HCT116 (cell line): ENCODE data around the gene CDC14A. TPM values are rescaled to one million over a fixed set of nuclear protein-coding genes. Genes with fewer than 3 reads are reported as not detected.

Experiments
- ATAC-seq: fragments of 200-7000 bp; cut with Tn5 transposase; 2 replicates; pipeline ENCODE4 v1.9.1; 2020; ENCODE audit warnings: mild to moderate bottlenecking, moderate library complexity
- BruUV-seq: library from RNA; stranded (reverse); fragments of 400-500 nt; replicated peaks from 2 replicates; lab custom pipeline; 2021; lab: Mats Ljungman, UMichigan
- CTCF ChIA-PET: fragments of 300-600 bp; sonication (Branson Sonifier 250); formaldehyde crosslinking; loops from one replicate; lab custom pipeline; 2021; ENCODE audit warnings: antibody characterized with exemption; lab: Charles Lee
- POLR2A ChIA-PET: fragments of 300-600, 350-600 bp; sonication (Branson Sonifier 250); formaldehyde crosslinking; loops from one replicate; lab custom pipeline; 2021; ENCODE audit warnings: antibody characterized with exemption; lab: Charles Lee
- RAD21 ChIA-PET, 2 experiments: fragments of 300-600 bp; sonication (Branson Sonifier 250); formaldehyde crosslinking; loops; one replicate each; lab custom pipeline; 2023; ENCODE audit warnings: low total read pairs in 2 of 2; ENCODE audit not compliant: uncharacterized antibody in 2 of 2, unreplicated experiment in 2 of 2, low non-redundant PET in 1 of 2; lab: Charles Lee
- DNase-seq: peaks from one replicate; pipeline ENCODE4 v3.0.0-alpha.2; 2010; ENCODE audit warnings: low read depth, low spot score
- H2AFZ ChIP-seq: fragments of 200-600 bp; shearing (Covaris generic), sonication (generic); 2 replicates; pipeline ENCODE4 v1.6.1; 2017; ENCODE audit warnings: low read depth, mixed run types, mixed read lengths, antibody characterized with exemption, low read length; ENCODE audit not compliant: poor library complexity, severe bottlenecking
- H3K27ac ChIP-seq: 2 replicates; pipeline ENCODE4 v1.5.1; 2012; ENCODE audit warnings: low read depth, low read length
- H3K27me3 ChIP-seq: fragments of 200-600 bp; sonication (generic); 2 replicates; pipeline ENCODE4 v1.6.1; 2016; ENCODE audit warnings: mixed run types, low read length, mixed read lengths; ENCODE audit not compliant: insufficient read depth
- H3K36me3 ChIP-seq, 2 experiments: fragments of 200-500 bp in 1 of 2; fragments of 200-600 bp in 1 of 2; sonication (Bioruptor generic) in 1 of 2; sonication (generic) in 1 of 2; 2 replicates each; pipeline versions ENCODE4 v1.5.1 to v1.6.1; 2014 to 2016; ENCODE audit warnings: low read length in 2 of 2, inconsistent platforms in 1 of 2, mixed read lengths in 1 of 2, mixed run types in 1 of 2; ENCODE audit not compliant: insufficient read depth in 2 of 2, control insufficient read depth in 1 of 2
- H3K4me1 ChIP-seq, 2 experiments: fragments of 200-600 bp in 1 of 2; sonication (generic) in 1 of 2; 2 replicates each; pipeline versions ENCODE4 v1.5.1 to v1.6.1; 2012 to 2017; ENCODE audit warnings: low read length in 2 of 2, inconsistent platforms in 1 of 2, mild to moderate bottlenecking in 1 of 2, mixed read lengths in 1 of 2, mixed run types in 1 of 2, moderate library complexity in 1 of 2; ENCODE audit not compliant: insufficient read depth in 2 of 2, control insufficient read depth in 1 of 2
- H3K4me2 ChIP-seq: fragments of 200-600 bp; sonication (generic); 2 replicates; pipeline ENCODE4 v1.6.1; 2017; ENCODE audit warnings: mixed run types, low read length, mixed read lengths
- H3K4me3 ChIP-seq, 2 experiments: fragments of 200-600 bp in 1 of 2; sonication (generic) in 1 of 2; replicated peaks in 1 of 2; 2 replicates each; pipeline ENCODE4 v1.5.1; 2011 to 2016; ENCODE audit warnings: low read length in 2 of 2, control low read depth in 1 of 2, low read depth in 1 of 2, mild to moderate bottlenecking in 1 of 2, mixed read lengths in 1 of 2, mixed run types in 1 of 2
- H3K79me2 ChIP-seq: fragments of 200-600 bp; sonication (generic); 2 replicates; pipeline ENCODE4 v1.6.1; 2017; ENCODE audit warnings: mild to moderate bottlenecking, mixed run types, low read length, moderate library complexity, mixed read lengths; ENCODE audit not compliant: insufficient read depth
- H3K9ac ChIP-seq: fragments of 200-600 bp; sonication (generic); 2 replicates; pipeline ENCODE4 v1.6.1; 2016; ENCODE audit warnings: low read length, mixed read lengths
- H3K9me2 ChIP-seq: fragments of 200-600 bp; sonication (generic), shearing (Covaris generic); 2 replicates; pipeline ENCODE4 v1.6.1; 2017; ENCODE audit warnings: mixed run types, mild to moderate bottlenecking, moderate library complexity; ENCODE audit not compliant: insufficient read depth
- H3K9me3 ChIP-seq, 2 experiments: fragments of 200-500 bp in 1 of 2; fragments of 200-600 bp in 1 of 2; sonication (Bioruptor generic) in 1 of 2; sonication (generic) in 1 of 2; 2 replicates each; pipeline ENCODE4 v1.6.1; 2014 to 2017; ENCODE audit warnings: low read length in 2 of 2, mixed read lengths in 2 of 2, inconsistent platforms in 1 of 2, low read depth in 1 of 2, mild to moderate bottlenecking in 1 of 2, mixed run types in 1 of 2, moderate library complexity in 1 of 2; ENCODE audit not compliant: control insufficient read depth in 1 of 2, insufficient read depth in 1 of 2
- H4K20me1 ChIP-seq: fragments of 200-600 bp; sonication (generic), shearing (Covaris generic); 2 replicates; pipeline ENCODE4 v1.6.1; 2017; ENCODE audit warnings: mixed run types, mild to moderate bottlenecking, moderate library complexity; ENCODE audit not compliant: insufficient read depth
- ATF3 ChIP-seq: IDR thresholded peaks from 2 replicates; pipeline ENCODE4 v1.6.1; 2012
- CBX3 ChIP-seq: IDR thresholded peaks from 2 replicates; pipeline ENCODE4 v1.6.1; 2012; ENCODE audit warnings: low read depth
- CEBPB ChIP-seq: IDR thresholded peaks from 2 replicates; pipeline ENCODE4 v1.6.1; 2012; ENCODE audit warnings: low read depth
- CTCF ChIP-seq, 3 experiments: fragments of 200-600 bp in 1 of 3; sonication (generic) in 1 of 3; IDR thresholded peaks in 2 of 3; conservative IDR thresholded peaks in 1 of 3; 2 replicates each; pipeline ENCODE4 v1.5.1; 2012 to 2017; ENCODE audit warnings: low read depth in 2 of 3, low read length in 2 of 3, antibody characterized with exemption in 1 of 3, borderline replicate concordance in 1 of 3, control low read depth in 1 of 3, mild to moderate bottlenecking in 1 of 3, mixed read lengths in 1 of 3, mixed run types in 1 of 3, moderate library complexity in 1 of 3; ENCODE audit not compliant: insufficient read depth in 1 of 3
- EGR1 ChIP-seq: IDR thresholded peaks from 2 replicates; pipeline ENCODE4 v1.6.1; 2012; ENCODE audit warnings: low read depth
- EZH2 ChIP-seq: fragments of 200-600 bp; sonication (generic); IDR thresholded peaks from 2 replicates; pipeline ENCODE4 v1.6.1; 2017; ENCODE audit warnings: antibody characterized with exemption, mixed run types
- EZH2phosphoT487 ChIP-seq: fragments of 200-600 bp; IDR thresholded peaks from 2 replicates; pipeline ENCODE4 v1.6.1; 2018; ENCODE audit warnings: antibody characterized with exemption, borderline replicate concordance
- FOSL1 ChIP-seq: IDR thresholded peaks from 2 replicates; pipeline ENCODE4 v1.6.1; 2012; ENCODE audit warnings: low read depth
- JUND ChIP-seq: IDR thresholded peaks from 2 replicates; pipeline ENCODE4 v1.6.1; 2012
- MAX ChIP-seq: IDR thresholded peaks from 2 replicates; pipeline ENCODE4 v1.6.1; 2012
- RAD21 ChIP-seq: IDR thresholded peaks from 2 replicates; pipeline ENCODE4 v1.6.1; 2012; ENCODE audit warnings: low read depth, mild to moderate bottlenecking
- REST ChIP-seq: IDR thresholded peaks from 2 replicates; pipeline ENCODE4 v1.6.1; 2012; ENCODE audit warnings: low read depth
- SP1 ChIP-seq: IDR thresholded peaks from 2 replicates; pipeline ENCODE4 v1.6.1; 2012; ENCODE audit warnings: low read depth
- SRF ChIP-seq: IDR thresholded peaks from 2 replicates; pipeline ENCODE4 v1.6.1; 2012; ENCODE audit warnings: low read depth
- YY1 ChIP-seq: IDR thresholded peaks from 2 replicates; pipeline ENCODE4 v1.6.1; 2011; ENCODE audit warnings: low read length, low read depth, moderate library complexity, mild to moderate bottlenecking; ENCODE audit not compliant: insufficient replicate concordance; ENCODE audit errors: extremely low read depth
- intact Hi-C: fragments of 100-400 bp; cut with micrococcal nuclease; formaldehyde crosslinking; loops from 2 replicates; pipeline ENCODE4 v1.10.0; 2022
- total RNA-seq: library from RNA; stranded (reverse); gene quantifications from one replicate; pipeline ENCODE4 v1.2.1, GENCODE V29; 2021; ENCODE audit not compliant: unreplicated experiment

Gene CDC14A
- total RNA-seq, 1 experiment from 2014 or later = 5.1 TPM

- no peak for TF ChIP-seq FOSL1
These were observed 58.7 kb downstream of the CDC14A start (continued) for GRCh38 chr1:100411019-100411418.

- ATAC-seq = no peak
- RAD21 ChIA-PET = no interaction called here
- no TSS peak for BruUV-seq
These were observed 59.3 kb downstream of the CDC14A start for GRCh38 chr1:100411574-100411973.

More at GRCh38 chr1:100411574-100411973, 59.3 kb downstream of the CDC14A start:
- POLR2A ChIA-PET = no interaction called here
- Histone ChIP-seq H4K20me1 (no peaks in the 10 kb centered on the region), H3K9me2 (no peaks in the 10 kb centered on the region), H3K4me2 (no peak overlapping the region)
- TF ChIP-seq RAD21 = no peak
- TF ChIP-seq JUND = no peak
- TF ChIP-seq YY1 = no peak
- TF ChIP-seq MAX = no peak
- TF ChIP-seq REST = no peak
- no peak for TF ChIP-seq SP1
- TF ChIP-seq CEBPB = no peak
- TF ChIP-seq EZH2 = no peak
- no peak for TF ChIP-seq EZH2phosphoT487
- no peak for TF ChIP-seq CTCF (IDR thresholded peaks at IDR 0.05 in 2 of 3, conservative IDR thresholded peaks at IDR 0.05 in 1 of 3; ENCODE audit: borderline replicate concordance in 1 of 3, insufficient read depth in 1 of 3, low read depth in 2 of 3, low read length in 2 of 3)
- no peak for TF ChIP-seq CBX3
- no peak for TF ChIP-seq ATF3
- TF ChIP-seq SRF = no peak
- no peak for TF ChIP-seq EGR1
- TF ChIP-seq, all 23 proteins: peak for 0
- intact Hi-C loops = no loop called here
- DNase-seq = no peak
- Histone ChIP-seq H3K4me3 (no peak overlapping the region), H3K27me3 (no peaks in the 10 kb centered on the region), H3K79me2 (no peaks in the 10 kb centered on the region), H3K27ac (no peak overlapping the region), H3K9me3 (no peaks in the 10 kb centered on the region), H3K4me1 (no peaks in the 10 kb centered on the region), H3K36me3 (no peaks in the 10 kb centered on the region), H3K9ac (no peak overlapping the region), H2AFZ (no peak overlapping the region)
- CTCF ChIA-PET = no interaction called here
